LNCAP (cell line): ENCODE data around the gene NMRAL1.

Experiments
- CTCF ChIP-seq: fragments of 450-650 bp; IDR thresholded peaks from 2 replicates; pipeline ENCODE4 v1.5.1; 2017; ENCODE audit warnings: mild to moderate bottlenecking

NMRAL1 gene

GRCh38 chr16:4510131-4510530 lies 35.7 kb upstream of the NMRAL1 start:
- TF ChIP-seq CTCF = no peak

- no peak for TF ChIP-seq CTCF
These were observed 35.0 kb upstream of the NMRAL1 start for GRCh38 chr16:4509420-4509819.

- TF ChIP-seq CTCF = no peak
These were observed 34.4 kb upstream of the NMRAL1 start for GRCh38 chr16:4508806-4509205.

GRCh38 chr16:4507588-4508345 lies 33.3 kb upstream of the NMRAL1 start:
- no peak for TF ChIP-seq CTCF

GRCh38 chr16:4506450-4506849 lies 32.0 kb upstream of the NMRAL1 start:
- TF ChIP-seq CTCF = peak; percentile 84

- no peak for TF ChIP-seq CTCF
These were observed 31.1 kb upstream of the NMRAL1 start for GRCh38 chr16:4505356-4506147.

GRCh38 chr16:4501071-4501478 lies 26.6 kb upstream of the NMRAL1 start:
- TF ChIP-seq CTCF = no peak
